ENCODE results near the gene PRKAG1.

The PRKAG1 gene

DNA sequence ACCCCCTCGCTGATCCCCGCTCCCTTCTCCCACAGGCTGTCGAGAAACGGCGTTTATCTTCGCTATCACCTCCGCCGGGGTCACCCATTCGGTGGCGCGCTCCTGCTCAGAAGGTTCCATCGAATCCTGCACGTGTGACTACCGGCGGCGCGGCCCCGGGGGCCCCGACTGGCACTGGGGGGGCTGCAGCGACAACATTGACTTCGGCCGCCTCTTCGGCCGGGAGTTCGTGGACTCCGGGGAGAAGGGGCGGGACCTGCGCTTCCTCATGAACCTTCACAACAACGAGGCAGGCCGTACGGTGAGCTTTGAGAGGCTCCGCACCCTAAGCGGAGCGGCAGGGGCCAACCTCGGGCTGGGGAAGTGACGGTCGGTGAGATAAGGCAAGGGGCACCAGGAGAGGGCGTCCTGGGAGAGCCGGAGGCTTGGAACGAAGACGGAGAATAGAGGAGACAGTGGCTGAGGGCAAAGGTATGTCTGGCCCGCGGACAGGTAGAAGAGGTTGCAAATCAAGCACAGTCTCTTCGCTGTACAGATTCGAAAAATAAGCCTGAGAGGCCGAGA lies 38.1 kb downstream of the PRKAG1 start:
- peak; percentile 25 for DNase-seq

DNA sequence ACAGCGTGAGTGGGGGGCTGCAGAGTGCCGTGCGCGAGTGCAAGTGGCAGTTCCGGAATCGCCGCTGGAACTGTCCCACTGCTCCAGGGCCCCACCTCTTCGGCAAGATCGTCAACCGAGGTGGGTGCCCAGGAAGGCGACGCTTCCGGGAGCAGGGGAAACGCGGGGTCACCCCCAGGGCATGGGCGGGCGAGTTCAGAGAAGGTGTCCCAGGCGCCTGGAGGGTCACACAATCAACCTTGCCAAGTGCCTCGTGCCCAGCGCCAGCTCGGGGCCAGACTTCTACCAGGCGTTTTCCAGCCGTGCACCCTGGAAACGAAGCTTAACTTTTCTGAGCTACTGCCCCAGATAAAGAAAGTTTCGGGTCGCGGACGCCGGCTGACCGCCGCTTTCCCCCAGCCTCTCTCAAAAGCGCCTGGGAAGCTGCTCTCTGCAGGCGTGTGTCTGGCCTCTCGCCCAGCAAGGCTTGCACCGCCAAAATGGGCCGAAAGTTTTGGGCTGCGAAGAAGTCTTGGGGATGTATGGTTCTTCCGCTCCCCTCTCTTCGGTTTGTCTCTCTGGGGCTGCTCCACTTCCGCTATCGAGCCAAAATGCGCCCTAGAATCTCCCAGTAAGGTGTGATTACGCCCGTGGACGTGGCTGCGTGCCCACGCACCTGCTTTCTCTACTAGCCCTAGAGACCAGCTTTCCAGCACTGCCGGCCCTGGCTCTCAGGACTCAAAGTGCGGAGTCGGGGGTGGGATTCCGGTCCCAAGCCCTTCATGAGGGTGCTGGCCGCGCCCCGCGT lies 38.8 kb downstream of the PRKAG1 start:
- DNase-seq, result peak; percentile 35

DNA sequence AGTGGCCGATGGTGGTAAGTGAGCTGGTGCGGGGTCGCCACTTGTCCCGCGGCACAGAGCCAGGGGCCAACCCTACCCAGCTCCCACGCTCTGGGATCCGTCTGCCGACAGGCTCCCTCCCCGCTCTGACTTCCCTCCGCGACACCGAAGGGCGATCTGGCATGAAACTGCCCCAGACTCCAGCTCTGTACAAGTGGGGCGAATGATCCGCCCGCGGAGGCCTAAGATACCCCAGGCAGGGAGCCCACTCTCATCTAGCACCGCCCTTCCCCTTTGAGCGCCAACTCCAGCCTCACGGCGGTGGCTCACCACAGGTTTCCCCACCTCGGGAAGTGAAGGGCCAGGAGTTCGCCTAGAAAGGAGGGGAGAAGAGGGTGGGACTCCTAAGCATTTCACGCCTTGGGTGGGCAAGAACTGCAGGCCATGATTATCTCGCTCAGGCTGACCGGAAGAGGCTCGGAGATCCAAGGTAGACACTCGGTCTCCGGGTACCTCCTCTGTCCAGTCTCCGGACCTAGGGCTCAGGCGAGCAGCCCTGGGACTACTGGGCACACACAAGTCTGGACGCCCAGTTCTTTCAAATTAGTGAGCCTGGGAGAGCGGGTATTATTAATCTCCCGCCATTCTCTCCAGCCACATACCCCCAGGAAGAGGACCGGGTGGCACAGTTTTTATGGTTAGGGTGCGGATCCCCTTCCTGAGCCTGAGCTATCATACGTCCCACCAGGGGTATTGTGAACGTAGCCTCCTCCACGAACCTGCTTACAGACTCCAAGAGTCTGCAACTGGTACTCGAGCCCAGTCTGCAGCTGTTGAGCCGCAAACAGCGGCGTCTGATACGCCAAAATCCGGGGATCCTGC lies 39.6 kb downstream of the PRKAG1 start:
- no peak for DNase-seq

DNA sequence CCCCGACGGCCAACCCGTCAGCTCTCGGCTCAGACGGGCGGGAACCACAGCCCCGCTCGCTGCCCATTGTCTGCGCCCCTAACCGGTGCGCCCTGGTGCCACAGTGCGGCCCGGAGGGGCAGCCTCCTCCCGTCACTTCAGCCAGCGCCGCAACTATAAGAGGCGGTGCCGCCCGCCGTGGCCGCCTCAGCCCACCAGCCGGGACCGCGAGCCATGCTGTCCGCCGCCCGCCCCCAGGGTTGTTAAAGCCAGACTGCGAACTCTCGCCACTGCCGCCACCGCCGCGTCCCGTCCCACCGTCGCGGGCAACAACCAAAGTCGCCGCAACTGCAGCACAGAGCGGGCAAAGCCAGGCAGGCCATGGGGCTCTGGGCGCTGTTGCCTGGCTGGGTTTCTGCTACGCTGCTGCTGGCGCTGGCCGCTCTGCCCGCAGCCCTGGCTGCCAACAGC lies 40.3 kb downstream of the PRKAG1 start, which contains the start of gene WNT1:
TSS of gene WNT1 (plus strand) at position 32 of the 450 bp plus-strand sequence. CDS start at position 361, 329 bp downstream.
- DNase-seq, result no peak

DNA sequence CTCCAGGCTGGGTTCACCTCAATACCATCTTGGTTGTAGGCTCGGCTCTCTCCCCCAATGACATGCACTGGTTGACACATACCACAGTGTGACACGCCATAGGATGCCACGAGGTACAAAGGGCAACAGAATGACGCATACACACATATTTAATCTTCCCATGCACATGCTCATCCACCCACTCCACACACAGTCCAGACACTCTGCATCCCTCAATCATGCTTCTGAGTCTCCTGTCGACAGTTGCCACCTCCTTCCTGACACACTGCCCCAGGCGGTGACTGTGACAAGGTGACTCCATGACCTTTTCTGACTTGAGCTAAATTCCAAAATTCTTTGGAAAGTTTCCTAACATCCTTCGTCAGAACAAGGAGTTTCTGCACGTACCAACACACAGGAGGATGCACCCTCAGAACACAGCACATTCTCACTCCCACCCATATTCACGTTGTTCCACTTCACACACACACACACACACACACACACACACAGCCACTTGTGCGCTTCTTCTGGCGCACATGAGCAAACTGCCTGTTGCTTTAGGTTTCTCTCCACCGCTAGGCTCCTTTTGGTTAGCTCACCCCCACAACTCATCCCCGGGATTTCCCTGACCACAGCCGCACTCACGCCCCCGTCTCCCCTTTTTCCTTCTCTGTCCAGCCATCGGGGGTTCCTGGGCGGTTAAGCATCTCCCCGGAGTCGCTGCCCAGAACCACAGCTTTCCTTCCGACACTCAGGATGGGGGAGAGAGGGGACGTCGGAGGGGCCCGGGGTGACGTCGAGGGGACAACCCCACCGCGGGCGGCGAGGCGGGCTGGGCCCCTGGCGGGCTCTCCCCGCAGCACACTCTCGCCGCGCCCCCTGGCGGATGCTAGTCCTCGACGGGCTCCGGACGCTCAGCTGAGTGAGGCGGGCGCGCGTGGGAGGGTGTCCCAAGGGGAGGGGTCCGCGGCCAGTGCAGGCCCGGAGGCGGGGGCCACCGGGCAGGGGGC lies 41.0 kb downstream of the PRKAG1 start:
- DNase-seq, result peak; percentile 88

DNA sequence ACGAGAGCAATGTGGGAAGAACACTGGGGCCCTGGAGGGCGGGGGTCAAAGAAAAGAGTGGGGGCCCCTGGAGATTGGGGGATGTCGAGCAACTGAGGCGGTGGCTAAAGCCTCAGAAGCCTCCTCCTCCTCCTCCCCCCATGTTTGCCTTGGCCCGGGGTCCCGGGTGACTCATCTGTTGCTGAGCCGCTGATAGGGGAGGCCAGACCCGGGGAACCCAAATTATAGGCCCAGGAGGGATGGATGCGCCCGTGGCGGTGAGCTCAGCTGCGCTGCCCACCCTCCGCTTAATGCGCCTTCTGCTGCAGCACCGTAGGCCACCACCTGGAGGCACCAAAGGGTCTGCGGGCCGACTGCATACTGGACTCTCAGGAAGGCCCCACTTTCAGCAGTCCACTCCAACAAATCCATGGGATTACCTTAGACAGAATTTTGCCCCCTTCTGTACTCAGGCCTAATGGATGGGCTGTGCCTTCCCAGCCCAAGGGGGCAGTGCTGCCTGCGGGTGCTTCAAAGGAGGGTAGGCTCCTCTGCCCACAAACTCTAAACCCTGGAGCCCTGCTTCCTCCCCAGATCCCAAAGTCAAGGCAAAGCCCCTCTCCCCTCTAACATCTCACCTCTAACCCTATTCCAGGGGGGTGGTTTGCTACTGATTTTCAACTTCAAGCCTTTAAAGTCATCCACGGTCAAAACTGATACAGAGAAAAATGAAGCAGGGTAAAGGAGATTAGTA lies 44.5 kb downstream of the PRKAG1 start:
- peak; percentile 38 for DNase-seq

DNA sequence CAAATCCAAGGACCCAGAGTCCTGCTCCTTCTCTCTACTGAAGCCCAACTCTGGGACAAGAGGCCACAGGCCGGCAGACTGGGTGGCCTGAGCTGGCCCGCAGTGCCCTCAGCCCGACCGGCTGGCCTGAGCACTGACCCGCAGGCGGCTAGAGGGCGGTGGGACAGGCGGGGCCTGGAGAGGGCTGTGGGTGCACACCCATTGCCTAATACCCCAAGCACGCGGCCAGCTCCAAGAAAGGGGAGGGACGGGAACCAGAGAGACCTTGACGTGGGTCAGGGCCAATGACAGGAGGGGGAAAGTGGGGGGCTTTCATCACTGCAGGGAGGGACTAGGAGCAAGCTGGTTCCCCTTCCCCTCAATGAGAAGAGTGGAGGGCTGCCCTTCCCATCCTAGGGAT lies 45.0 kb downstream of the PRKAG1 start:
- no peak for DNase-seq

DNA sequence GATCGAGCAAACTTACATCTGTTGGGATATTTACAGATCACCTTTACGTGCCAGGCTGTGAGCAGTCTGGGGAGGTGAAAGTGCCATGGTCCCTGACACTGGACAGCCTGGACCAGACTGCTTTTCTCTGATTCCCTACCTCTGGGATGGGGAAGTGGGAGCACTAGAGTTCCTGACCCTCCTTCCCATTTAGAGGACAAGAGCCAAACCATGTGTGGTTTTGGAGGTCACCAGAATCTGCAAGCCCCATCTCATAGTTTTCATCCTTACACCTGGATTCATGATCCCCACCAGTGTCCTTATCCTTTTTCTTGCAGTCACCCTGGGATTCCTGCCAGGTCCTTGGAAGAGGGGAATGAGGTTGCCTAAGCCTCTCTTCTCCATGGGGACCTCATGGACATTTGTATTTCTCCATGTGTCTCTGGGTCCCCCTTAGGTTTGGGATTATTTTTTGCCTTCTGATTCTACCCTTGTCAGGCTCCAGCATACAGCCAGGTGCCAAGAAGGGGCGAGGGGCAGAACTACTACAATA lies 45.6 kb downstream of the PRKAG1 start:
- DNase-seq, result no peak

DNA sequence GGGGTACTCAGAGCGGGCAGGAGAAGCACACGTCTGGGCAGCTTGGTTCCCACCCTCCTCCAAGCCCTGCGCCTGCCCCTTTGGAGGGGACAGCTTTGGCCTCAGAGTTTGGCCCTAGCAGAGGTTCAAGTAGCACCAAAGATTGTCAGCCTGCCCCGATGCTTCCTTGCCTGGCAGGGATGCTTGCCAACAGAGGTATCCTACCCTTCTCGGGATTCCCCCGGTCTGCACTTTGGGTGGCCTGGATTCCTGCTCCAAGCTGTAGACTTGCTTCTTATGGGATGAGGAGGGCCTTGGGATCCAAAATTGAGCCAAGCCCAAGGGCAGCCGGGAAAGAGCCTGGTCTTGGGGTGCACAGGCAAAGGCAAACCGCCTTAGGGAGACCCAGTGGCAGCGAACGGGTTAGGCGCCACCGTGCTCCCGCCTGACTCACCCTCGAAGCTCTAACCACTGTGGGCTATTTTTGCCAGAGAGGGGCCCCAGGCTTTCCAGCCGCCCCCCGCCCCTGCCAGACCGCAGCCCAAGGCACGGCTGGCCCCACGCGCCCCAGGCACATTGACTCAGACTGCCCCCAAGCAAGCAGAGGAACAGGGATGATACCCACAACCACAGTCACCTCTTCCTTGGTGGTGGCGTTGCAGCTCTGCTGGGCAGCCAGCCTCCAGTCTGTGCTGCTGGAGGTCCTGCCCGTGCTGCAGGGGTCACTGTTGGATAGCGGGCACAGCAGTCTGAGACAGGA lies 46.2 kb downstream of the PRKAG1 start:
- no peak for DNase-seq

DNA sequence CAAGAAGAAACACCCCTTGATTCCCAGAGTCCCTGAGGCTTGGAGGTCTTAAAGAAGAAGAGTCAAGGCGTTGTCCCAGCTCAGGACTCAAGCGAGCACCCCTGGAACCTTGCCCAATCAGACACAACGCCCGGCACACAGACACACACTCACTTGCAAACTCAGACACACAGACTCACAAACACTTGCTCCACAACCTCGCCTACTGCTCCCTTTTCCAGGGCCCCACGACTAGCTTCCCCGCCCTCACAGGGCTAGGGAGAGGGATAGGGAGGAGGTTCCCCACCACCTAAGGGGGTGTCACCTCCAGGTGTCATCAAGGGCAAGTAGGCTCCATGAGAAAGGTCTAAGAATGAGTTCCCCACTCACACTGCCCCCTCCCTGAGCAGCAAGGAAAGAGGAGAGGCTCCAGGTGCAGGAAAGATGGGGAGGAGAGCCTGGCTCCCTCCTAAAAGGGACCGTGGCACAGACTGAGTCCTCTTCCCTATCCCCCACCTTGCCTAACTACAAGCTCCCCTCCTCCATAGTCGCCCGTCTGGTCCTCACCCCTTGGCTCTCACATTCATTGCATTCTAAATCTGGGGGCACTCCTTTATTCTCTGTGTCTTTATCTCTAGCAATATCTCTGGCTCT lies 47.8 kb downstream of the PRKAG1 start:
- DNase-seq, result no peak

DNA sequence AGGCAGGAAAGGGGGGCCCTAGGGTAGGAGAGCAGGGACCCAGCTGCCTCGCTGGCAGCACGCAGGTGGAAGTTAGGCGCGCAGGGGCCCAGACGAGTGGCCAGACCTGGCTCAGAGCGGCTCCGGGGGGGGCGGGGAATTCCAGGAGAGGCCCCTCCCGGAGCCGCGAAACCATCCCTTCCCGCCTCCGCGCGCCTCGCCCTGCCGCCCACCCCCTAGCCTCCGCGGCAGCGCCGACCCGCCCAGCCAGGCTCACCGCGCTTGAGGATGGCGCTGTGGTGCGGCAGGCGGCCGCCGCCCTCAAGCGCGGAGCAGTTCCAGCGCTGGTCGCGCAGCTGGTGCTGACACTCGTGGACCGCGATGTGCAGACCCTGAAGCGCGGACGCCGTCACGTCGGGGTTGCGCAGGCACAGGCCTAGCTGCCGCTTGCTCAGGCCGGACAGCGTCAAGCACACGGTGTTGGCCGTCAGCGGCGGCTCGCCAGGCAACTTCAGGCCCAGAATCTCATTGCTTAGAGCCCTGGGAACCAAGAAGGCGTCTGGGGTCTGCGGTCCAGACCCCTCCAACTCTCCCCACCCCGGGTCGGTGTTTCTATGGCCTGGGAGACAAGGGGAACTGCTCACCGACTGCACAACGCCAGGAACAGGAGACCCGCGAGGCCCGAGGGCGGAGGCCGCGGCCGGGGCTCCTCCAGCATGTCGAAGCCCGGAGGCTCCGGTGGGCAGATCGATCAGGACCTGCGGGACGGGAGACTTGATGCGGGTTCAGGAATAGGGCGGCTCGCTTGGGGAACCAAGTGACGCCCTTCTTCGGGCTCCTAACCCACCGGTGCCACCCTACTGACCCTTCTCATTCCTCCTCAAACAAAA lies 48.5 kb downstream of the PRKAG1 start:
- peak; percentile 35 for DNase-seq

DNA sequence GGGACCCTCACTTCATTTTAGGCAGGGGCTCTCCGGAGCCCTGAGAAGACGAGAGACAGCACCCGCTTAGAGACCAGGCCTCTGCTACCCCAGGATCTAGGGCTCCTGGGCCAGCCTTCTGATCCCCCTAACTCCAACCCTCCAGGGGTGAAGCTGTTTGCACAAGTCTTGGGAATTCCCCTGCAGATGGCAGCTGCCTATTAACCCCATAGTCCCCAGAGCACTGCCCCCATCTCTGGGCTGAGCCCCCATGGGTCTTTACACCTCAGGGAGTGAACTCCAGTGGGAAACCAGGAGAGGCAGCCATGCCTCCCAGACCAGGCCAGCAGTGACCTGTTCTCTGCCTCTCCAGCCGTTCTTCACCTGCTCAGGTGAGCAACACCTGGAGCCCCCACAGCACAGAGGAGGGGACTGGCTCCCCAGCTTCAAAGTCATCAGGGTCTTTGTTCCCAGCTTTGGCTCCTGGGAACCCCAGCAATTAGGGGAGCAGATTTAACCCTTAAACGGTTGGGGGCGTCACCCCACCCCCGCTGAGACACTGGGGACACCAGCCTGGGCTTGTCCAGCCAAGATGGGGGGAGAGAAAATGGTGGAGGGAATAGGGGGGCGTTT lies 49.3 kb downstream of the PRKAG1 start:
- DNase-seq, result no peak

DNA sequence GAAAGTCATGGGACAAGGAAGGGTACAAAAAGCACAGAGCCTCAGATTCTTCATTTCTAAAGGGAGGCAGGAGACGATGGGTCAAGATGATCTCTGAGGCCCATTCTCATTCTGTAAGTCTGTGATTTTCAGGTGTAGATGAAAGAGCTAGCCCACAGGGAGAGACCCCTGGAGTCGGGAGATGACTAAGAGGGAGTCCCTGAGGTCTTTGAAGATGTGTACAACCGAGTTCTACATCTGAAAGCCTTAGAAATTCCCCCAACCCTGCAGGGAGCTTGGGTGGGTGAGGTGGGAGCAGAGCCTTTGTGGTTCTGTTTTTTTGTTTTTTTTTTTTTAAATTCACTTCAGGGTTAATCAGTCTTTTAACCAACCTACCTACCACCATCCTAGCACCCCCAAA lies 50.1 kb downstream of the PRKAG1 start:
- no peak for DNase-seq

DNA sequence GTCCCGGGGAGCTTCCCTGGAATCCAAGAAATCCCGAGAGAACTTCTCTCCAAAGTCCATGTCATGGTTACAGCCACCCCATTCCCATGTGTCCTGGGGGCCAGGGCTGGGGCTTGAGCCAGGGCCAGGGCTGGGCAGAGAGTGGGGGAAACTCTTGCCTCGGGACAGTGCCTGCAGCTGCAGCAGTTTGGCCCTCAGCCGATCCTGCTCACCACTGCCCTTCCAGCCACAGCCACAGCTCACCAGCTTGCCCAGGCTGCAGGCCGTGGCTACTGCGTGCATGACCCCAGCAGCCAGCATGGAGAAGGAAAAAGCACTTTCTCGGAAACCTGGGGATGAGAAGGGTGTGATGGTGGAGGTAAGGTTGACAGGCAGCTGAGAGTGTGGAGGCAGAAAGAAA lies 50.6 kb downstream of the PRKAG1 start:
- DNase-seq, result no peak

DNA sequence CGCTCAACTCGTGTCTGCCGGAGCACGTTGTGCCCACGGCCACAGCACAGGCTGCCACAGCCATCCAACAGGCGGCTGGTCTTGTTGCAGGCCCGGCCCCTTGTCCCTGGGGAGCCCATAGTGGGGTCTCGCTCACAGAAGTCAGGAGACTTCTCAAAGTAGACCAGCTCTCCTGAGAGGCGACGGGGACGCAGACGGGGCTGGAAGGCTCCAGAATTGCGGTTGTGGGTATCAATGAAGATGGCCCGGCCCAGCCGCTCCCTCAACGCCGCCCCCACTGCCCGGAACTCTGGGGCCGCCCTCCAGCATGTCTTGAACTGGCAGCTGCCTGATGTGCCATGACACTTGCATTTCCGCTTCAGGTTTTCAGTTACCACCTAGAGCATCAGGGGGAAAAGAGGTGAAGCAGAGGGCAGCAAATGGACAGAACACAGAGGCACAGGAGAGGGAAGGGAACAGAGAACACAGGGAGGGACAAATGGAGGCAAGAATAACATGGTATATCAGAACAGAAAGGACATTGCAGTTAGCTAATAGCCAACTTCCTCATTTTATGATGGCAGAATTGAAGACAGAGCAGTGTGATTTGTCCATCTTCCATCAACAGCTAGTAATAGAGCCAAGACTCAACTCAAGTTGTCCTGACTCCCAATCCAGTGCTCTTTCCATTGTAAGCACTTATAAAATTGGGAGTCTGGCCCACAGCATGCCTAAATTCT lies 52.2 kb downstream of the PRKAG1 start:
- no peak for DNase-seq

DNA sequence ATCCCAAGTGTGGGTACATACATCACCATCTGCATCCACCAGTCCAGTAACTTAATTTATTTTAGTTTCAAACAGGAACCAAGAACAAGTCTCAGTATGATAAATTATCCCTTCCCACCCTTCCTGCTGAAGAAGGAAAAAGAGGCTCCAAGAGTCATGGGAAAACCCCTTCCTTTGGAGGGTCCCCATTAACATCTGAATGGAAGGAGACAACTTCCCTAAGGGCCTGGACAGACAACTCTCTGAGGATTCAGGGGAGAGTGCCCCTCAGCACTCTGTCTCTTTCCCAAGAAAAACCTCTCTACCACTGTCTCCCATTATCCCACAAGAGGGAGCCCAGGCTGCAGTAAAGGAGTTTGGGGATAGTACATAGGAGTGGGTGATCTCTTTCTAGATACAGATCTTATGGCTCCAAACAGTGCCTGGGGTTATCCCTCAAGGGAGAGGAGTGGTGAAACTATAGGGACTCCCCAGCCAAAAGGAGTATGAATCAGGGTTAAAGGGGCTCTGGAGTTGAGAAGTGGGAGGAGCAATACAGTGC lies 53.2 kb downstream of the PRKAG1 start:
- no peak for DNase-seq

DNA sequence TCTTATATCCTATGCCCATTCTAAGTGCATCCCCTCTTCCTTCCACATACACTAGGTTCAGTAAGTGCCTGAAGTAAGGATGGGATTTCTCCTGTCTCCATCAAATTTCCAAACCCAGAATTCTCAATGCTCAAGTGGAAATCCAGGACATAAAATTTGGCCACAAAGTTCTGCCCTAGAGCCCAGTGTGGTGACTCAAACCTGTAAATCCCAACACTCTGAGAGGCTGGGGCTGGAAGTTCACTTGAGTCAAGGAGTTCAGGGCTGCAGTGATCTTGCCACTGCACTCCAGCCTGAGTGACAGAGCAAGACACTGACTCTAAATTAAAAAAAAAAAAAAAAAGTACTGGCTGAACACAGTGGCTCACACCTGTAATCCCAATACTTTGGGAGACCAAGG lies 56.8 kb downstream of the PRKAG1 start:
- no peak for DNase-seq

DNA sequence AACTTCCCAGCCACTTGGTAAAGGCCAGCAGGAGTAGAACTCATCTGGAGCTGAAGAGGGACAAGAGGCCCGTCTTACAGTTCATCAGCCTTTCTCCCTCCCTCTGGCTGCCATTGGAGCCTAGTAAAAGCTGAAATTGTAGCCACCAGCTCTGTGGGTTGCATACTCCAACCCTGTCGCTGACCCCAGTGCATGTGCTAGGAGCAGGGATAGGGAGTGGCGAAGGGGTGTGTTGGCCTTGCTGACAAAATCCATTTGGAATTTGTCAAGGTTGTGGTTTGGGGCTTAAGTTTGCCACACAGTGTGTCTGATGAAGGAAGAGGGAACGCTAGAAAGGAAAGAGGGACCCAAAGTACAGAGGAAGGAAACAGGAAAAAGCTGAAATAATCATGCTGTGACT lies 57.2 kb downstream of the PRKAG1 start:
- DNase-seq, result no peak
